Adrenal gland (tissue), 12 donors: ENCODE data around the gene KIF21B. TPM values are rescaled to one million over a fixed set of nuclear protein-coding genes. Genes with fewer than 3 reads are reported as not detected.

ENCODE experiments used
- DNase-seq, 7 donors: peaks; one replicate each; pipeline ENCODE4 v3.0.0-alpha.2; 2019 to 2020
- H3K27ac ChIP-seq, 5 donors: fragments of 200-600 bp; sonication (generic) in 4 of 5; 1 replicate in 3 of 5; 2 replicates in 2 of 5; pipeline versions ENCODE4 v1.5.1 to v1.8.0; 2016 to 2020; ENCODE audit warnings: mild to moderate bottlenecking in 1 of 5
- H3K27me3 ChIP-seq: fragments of 200-600 bp; 2 replicates; pipeline ENCODE4 v1.8.0; 2021
- H3K36me3 ChIP-seq, 2 donors: fragments of 200-600 bp; replicated peaks in 1 of 2; 1 replicate in 1 of 2; 2 replicates in 1 of 2; pipeline versions ENCODE4 v1.5.1 to v1.8.0; 2018 to 2022
- H3K4me1 ChIP-seq, 2 donors: fragments of 200-600 bp; replicated peaks in 1 of 2; 1 replicate in 1 of 2; 2 replicates in 1 of 2; pipeline versions ENCODE4 v1.5.1 to v1.8.0; 2018 to 2021
- H3K4me3 ChIP-seq, 4 donors: fragments of 200-600 bp; sonication (generic) in 3 of 4; one replicate each; pipeline ENCODE4 v1.5.1; 2016 to 2018
- H3K9me3 ChIP-seq, 3 donors: fragments of 200-600 bp; sonication (generic) in 1 of 3; replicated peaks in 1 of 3; 1 replicate in 2 of 3; 2 replicates in 1 of 3; pipeline versions ENCODE4 v1.5.1 to v1.8.0; 2016 to 2021
- POLR2A ChIP-seq, 2 donors: fragments of 450-650 bp; IDR thresholded peaks; one replicate each; pipeline ENCODE4 v1.6.1; 2017; ENCODE audit warnings: antibody characterized with exemption in 2 of 2, mild to moderate bottlenecking in 2 of 2, moderate library complexity in 1 of 2
- WGBS, 4 donors: extraction: QIAGEN DNeasy Blood & Tissue Kit in 2 of 4; methylation state at CpG; one replicate each; pipeline versions ENCODE4 v1.1.5 to v1.1.7; 2013 to 2017; 5-methylcytosine and 5-hydroxymethylcytosine counted together
- intact Hi-C, 2 donors: fragments of 100-400 bp; cut with DNase I; formaldehyde crosslinking; loops; one replicate each; pipeline versions ENCODE4 v1.14.1 to v1.15.0; 2022 to 2023
- polyA plus RNA-seq, 3 donors: library from polyadenylated mRNA; stranded (reverse); fragments of 200-250 nt in 2 of 3; fragments of 350-450 nt in 1 of 3; fragmentation: Illumina TruSeq in 1 of 3; extraction: RNeasy Lipid Tissue Mini Kit (QIAGEN cat#74804) in 1 of 3; gene quantifications; one replicate each; pipeline ENCODE4 v1.2.3, GENCODE V29; 2013 to 2014
- total RNA-seq, 9 donors: library from RNA; depleted of rRNA in 4 of 9; stranded (reverse); fragments of >200 nt in 4 of 9; fragments of 120-200 nt in 1 of 9; fragmentation: NEBNext Ultra II Directional in 1 of 9; extraction: Animal tissue kit (Norgen Biotek cat#: 25700) in 1 of 9; gene quantifications; one replicate each; pipeline versions ENCODE4 v1.1.0 to v1.2.4, GENCODE V29; 2013 to 2023
- TF ChIP-seq, protein P1 (sequence below), 6 experiments: fragments of 450-650 bp in 4 of 6; fragments of 200-600 bp in 2 of 6; sonication (generic) in 1 of 6; IDR thresholded peaks; 1 replicate in 5 of 6; 2 replicates in 1 of 6; pipeline versions ENCODE4 v1.5.1 to v1.8.0; 2016 to 2021; ENCODE audit warnings: antibody characterized with exemption in 6 of 6, mild to moderate bottlenecking in 2 of 6, moderate library complexity in 1 of 6
- donor health status: healthy with polysubstance abuse.
- donor health status: Bipolar disorder and iron deficiency.
- donor health status: DM: yes; HTN: yes; CAD: no.
- donor health status: DM: no; HTN: no; CAD: no.
- donor health status: DM: no; HTN: no; CAD: no.
- donor health status: DM: yes; HTN: yes; CAD: no.

Gene KIF21B
- total and polyA plus RNA-seq, 12 donors, result 0.28 to 2.8 (median 1.3) TPM

DNA sequence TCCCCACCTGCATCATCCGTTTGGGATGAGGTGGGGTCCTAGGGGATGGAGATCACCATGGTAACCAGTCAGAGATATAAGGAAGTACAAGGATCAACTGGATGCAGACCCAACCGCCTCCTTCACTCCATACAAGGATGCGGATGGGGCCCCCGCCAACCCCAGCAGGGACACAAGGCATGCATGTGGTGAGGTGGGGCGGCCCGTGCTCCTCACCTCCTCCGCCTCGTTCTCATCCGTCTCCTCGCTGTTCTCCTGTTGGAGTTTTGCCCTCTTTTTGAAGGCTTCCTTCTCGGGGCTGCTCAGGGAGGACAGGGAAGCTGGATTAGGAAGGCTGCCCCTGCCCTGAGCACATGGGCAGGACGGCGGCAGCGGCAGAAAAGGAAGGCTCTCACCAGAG is 23.8 kb downstream of the KIF21B start:
- Histone ChIP-seq H3K4me1 (no peaks in the 10 kb centered on the region), H3K27me3 (no peaks in the 10 kb centered on the region), H3K27ac (no peak overlapping the region), H3K4me3 (no peak overlapping the region), H3K9me3 (no peaks in the 10 kb centered on the region), H3K36me3 (no peaks in the 10 kb centered on the region)
- WGBS, 4 donors, result 87 to 95% (median 91%) methylated on average over 13 to 14 of the region's 14 CpGs
- TF ChIP-seq, protein P1, sequence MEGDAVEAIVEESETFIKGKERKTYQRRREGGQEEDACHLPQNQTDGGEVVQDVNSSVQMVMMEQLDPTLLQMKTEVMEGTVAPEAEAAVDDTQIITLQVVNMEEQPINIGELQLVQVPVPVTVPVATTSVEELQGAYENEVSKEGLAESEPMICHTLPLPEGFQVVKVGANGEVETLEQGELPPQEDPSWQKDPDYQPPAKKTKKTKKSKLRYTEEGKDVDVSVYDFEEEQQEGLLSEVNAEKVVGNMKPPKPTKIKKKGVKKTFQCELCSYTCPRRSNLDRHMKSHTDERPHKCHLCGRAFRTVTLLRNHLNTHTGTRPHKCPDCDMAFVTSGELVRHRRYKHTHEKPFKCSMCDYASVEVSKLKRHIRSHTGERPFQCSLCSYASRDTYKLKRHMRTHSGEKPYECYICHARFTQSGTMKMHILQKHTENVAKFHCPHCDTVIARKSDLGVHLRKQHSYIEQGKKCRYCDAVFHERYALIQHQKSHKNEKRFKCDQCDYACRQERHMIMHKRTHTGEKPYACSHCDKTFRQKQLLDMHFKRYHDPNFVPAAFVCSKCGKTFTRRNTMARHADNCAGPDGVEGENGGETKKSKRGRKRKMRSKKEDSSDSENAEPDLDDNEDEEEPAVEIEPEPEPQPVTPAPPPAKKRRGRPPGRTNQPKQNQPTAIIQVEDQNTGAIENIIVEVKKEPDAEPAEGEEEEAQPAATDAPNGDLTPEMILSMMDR (IDR thresholded peaks at IDR 0.05), result no peak
- TF ChIP-seq POLR2A (IDR thresholded peaks at IDR 0.05), result no peak
- intact Hi-C loops, result no loop called here
- no peak for DNase-seq

DNA sequence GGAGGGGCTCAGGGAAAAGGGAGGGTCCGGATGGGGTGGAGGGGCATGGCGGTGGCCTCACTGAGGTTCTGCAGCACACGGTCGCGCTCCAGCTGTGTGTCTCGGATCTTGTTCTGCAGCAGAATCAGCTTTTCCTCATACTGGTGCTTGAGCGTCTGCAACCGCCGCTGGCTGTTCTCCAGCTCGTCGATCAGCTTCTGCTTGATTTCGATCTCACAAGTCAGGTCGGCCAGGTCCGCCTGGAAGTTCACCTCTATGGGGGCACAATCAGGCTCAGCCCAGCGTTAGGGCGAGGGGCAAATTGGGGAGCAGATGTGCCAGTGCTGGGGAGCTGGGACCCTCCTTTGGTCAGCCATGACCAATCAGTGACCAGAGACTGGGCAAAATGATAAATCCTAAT is 25.2 kb downstream of the KIF21B start:
- Histone ChIP-seq H3K27ac (no peak overlapping the region), H3K27me3 (no peaks in the 10 kb centered on the region), H3K4me3 (no peak overlapping the region), H3K9me3 (no peaks in the 10 kb centered on the region), H3K36me3 (no peaks in the 10 kb centered on the region), H3K4me1 (no peaks in the 10 kb centered on the region)
- WGBS, 4 donors, result 85 to 93% (median 89%) methylated on average over 12 to 16 of the region's 16 CpGs
- intact Hi-C loops, result no loop called here
- TF ChIP-seq, protein P1 (IDR thresholded peaks at IDR 0.05), result no peak
- no peak for TF ChIP-seq POLR2A (IDR thresholded peaks at IDR 0.05)
- DNase-seq, result no peak

DNA sequence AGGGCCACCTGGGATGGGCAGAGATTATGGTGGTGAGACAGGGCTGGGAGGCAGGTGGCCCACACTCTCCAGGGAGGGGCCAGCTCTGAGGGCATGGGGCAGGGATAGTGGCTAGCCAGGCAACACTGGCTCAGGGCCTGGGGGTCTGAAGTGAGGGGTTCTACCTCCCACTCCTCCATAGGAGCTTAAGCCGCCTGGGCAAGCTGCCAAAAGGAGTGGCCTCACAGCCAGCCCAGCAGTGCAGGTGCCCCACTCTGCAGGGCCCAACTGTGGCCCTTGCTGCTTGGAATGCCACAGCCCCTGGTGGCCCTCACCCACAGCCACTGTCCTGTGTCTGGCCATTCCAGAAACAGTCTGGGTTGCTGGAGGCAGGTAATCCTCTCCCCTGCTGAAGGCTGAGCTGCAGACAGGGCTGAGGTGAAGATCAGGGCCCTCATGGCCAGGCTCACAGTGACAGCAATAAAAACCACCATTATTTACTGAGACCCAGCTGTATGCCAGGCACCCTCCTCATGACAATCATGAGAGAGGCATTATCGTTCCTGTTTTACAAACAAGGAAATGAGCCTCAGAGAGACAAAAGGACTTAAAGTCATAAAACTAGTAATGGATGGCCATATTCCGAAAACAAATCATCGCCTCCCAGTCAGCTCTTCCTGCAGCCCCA is 31.0 kb downstream of the KIF21B start:
- no peak for TF ChIP-seq POLR2A (IDR thresholded peaks at IDR 0.05)
- TF ChIP-seq, protein P1 (IDR thresholded peaks at IDR 0.05), result no peak
- Histone ChIP-seq H3K4me3 (no peak overlapping the region), H3K4me1 (no peaks in the 10 kb centered on the region), H3K27me3 (no peaks in the 10 kb centered on the region), H3K27ac (no peak overlapping the region), H3K36me3 (no peaks in the 10 kb centered on the region), H3K9me3 (no peaks in the 10 kb centered on the region)
- 66 to 73% (median 70%) methylated on average over 3 to 4 of the region's 4 CpGs for whole genome bisulfite sequencing, 4 donors
- DNase-seq, result no peak
- intact Hi-C loops, result no loop called here

DNA sequence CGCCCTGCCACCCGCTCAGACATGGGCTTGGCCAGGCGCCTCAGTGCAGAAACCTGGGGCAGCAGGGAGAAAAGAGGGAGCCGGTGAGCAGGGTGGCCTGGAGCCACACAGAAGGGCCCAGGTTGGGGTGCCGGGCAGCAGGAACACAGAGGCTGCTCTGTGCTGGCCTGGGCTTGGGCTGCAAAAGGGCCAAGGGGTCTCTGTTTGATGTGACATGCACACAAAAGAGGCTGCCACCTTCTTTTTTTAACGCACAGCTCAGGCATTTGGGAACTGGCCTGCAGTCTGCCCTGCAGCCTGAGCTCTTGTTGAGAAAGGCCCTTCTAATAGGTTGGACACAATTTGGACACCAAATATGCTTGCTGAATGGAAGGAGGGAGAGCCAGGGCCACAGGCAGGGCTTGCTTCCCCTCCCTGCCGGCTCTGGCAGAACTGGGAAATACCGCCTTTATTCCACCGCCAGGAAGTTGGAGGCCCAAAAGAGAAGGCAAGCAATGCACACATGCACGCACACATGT is 32.4 kb downstream of the KIF21B start:
- Histone ChIP-seq H3K27ac (no peak overlapping the region), H3K4me3 (no peak overlapping the region), H3K9me3 (no peaks in the 10 kb centered on the region), H3K4me1 (no peaks in the 10 kb centered on the region), H3K27me3 (no peaks in the 10 kb centered on the region), H3K36me3 (no peaks in the 10 kb centered on the region)
- DNase-seq, result no peak
- 75 to 91% (median 80%) methylated on average over 4 to 10 of the region's 10 CpGs for WGBS, 4 donors
- TF ChIP-seq POLR2A (IDR thresholded peaks at IDR 0.05), result no peak
- TF ChIP-seq, protein P1 (IDR thresholded peaks at IDR 0.05), result no peak
- intact Hi-C loops, result no loop called here
